HFFc6 (cell line): Measurements from ENCODE around the gene RAB8B. TPM values are rescaled to one million over a fixed set of nuclear protein-coding genes. Genes with fewer than 3 reads are reported as not detected.

Experiments
- DNase-seq: peaks from one replicate; pipeline ENCODE4 v3.0.0-alpha.2; 2018
- H3K27ac Mint-ChIP-seq: 2 replicates; pipeline ENCODE4 v1.8.0; 2020; ENCODE audit warnings: mild to moderate bottlenecking, mixed read lengths
- H3K27me3 Mint-ChIP-seq: 2 replicates; pipeline ENCODE4 v1.8.0; 2021; ENCODE audit warnings: mild to moderate bottlenecking, moderate library complexity, mixed read lengths; ENCODE audit not compliant: insufficient read depth
- H3K36me3 Mint-ChIP-seq: 2 replicates; pipeline ENCODE4 v1.8.0; 2021; ENCODE audit warnings: low read depth, mixed read lengths
- H3K4me1 Mint-ChIP-seq: 2 replicates; pipeline ENCODE4 v1.8.0; 2020; ENCODE audit warnings: low read depth, mixed read lengths
- H3K4me3 Mint-ChIP-seq: 2 replicates; pipeline ENCODE4 v1.8.0; 2020; ENCODE audit warnings: mild to moderate bottlenecking, moderate library complexity, mixed read lengths
- H3K9me3 Mint-ChIP-seq: 2 replicates; pipeline ENCODE4 v1.8.0; 2020; ENCODE audit warnings: mild to moderate bottlenecking, mixed read lengths
- total RNA-seq, 6 experiments: library from RNA; stranded (reverse); fragmentation: NEBNext Ultra II Directional; extraction: Animal tissue kit (Norgen Biotek cat#: 25700); gene quantifications; 2 replicates in 1 of 6; 3 replicates in 5 of 6; pipeline ENCODE4 v1.2.3, GENCODE V29; 2021
- TF ChIP-seq, protein P1 (sequence below): fragments of 200-600 bp; sonication (generic); IDR thresholded peaks from 2 replicates; pipeline ENCODE4 v1.5.0; 2021; ENCODE audit warnings: antibody characterized with exemption, mild to moderate bottlenecking

The RAB8B gene
- total RNA-seq, 6 experiments from 2014 or later = 24.7 to 38.4 (median 33.2) TPM

DNA sequence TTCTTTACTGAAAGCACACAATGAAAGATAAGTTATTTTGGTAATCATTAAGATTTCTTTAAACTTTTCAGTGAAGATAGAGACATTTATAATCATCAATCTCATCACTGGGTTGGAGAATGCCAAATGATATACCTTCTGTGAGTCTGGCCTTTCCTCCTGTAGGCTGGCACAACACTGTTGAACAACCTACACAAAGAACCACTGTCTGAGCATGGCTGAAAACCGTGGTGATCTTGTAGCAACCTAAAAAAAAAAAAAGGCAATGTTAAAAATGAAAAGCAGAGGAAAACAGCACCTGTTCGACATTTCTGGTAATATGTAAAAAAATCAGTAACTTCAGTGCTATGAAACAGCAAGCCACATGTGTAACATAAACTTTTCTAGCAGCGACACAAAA is 33.9 kb upstream of the RAB8B start:
- Mint-ChIP-seq H3K27me3 (peaks cover 5% of the 10 kb centered on the region), H3K36me3 (peaks cover 53% of the 10 kb centered on the region), H3K9me3 (no peaks in the 10 kb centered on the region), H3K27ac (peak overlapping the region; percentile 99), H3K4me3 (peak overlapping the region; percentile 100), H3K4me1 (peaks cover 39% of the 10 kb centered on the region)
- TF ChIP-seq, protein P1, sequence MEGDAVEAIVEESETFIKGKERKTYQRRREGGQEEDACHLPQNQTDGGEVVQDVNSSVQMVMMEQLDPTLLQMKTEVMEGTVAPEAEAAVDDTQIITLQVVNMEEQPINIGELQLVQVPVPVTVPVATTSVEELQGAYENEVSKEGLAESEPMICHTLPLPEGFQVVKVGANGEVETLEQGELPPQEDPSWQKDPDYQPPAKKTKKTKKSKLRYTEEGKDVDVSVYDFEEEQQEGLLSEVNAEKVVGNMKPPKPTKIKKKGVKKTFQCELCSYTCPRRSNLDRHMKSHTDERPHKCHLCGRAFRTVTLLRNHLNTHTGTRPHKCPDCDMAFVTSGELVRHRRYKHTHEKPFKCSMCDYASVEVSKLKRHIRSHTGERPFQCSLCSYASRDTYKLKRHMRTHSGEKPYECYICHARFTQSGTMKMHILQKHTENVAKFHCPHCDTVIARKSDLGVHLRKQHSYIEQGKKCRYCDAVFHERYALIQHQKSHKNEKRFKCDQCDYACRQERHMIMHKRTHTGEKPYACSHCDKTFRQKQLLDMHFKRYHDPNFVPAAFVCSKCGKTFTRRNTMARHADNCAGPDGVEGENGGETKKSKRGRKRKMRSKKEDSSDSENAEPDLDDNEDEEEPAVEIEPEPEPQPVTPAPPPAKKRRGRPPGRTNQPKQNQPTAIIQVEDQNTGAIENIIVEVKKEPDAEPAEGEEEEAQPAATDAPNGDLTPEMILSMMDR = no peak
- DNase-seq = no peak

DNA sequence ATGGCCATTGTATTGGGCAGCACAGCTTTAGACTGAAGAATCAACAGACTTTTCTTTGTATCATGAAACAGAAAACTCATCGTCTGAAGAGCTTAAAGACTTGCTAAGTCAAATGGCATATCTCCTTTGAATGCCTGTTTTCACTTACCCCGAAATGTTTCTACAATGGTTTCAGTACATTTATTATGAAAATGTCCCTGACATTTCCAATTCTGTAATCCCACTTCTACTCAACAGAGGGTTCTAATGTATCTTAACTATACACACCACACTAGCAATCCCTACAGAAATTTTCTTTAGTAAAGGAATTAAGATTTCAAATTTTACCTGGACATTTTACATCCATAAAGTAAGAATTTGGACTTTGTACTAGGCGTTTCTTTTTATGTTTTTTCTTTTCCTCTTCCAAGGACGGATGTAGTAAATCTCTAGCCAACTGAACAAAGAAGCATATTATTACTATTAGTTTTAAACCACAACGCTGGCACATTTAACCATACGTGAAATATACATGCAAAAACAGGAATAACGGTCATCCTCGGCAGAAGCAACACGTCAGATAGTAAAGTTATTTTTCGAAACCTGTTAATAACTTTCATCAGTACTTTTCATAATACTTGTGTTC is 33.2 kb upstream of the RAB8B start:
- no peak for DNase-seq
- peaks cover 39% of the 10 kb centered on the region for H3K4me1 Mint-ChIP-seq
- no peaks in the 10 kb centered on the region for H3K9me3 Mint-ChIP-seq
- TF ChIP-seq, protein P1 = 0 out of 2 replicates have a peak, but pooled peaks have one; percentile 15
- peak overlapping the region; percentile 100 for H3K4me3 Mint-ChIP-seq
- peak overlapping the region; percentile 99 for H3K27ac Mint-ChIP-seq
- peaks cover 50% of the 10 kb centered on the region for H3K36me3 Mint-ChIP-seq
- H3K27me3 Mint-ChIP-seq = peaks cover 5% of the 10 kb centered on the region; the same call in 1 of the 2 replicates

DNA sequence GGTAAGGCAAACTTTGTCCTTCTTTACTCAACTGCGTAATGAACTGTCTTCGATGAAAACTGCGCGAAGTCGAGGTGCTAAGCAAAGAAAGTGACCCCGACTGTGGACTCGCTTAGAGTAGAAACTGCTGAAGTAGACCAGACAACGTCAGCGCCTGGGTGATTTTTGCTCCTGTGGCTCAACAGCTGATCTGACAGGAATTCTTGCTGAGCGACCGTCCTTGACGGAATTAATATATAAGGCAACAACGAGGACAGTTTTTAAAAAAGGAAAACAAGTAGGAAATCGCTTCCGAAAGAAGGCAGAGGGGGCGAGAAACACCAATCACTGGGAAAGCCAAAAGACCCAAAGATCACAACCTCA is 32.7 kb upstream of the RAB8B start:
- peak; percentile 23 for DNase-seq
- TF ChIP-seq, protein P1 = no peak

DNA sequence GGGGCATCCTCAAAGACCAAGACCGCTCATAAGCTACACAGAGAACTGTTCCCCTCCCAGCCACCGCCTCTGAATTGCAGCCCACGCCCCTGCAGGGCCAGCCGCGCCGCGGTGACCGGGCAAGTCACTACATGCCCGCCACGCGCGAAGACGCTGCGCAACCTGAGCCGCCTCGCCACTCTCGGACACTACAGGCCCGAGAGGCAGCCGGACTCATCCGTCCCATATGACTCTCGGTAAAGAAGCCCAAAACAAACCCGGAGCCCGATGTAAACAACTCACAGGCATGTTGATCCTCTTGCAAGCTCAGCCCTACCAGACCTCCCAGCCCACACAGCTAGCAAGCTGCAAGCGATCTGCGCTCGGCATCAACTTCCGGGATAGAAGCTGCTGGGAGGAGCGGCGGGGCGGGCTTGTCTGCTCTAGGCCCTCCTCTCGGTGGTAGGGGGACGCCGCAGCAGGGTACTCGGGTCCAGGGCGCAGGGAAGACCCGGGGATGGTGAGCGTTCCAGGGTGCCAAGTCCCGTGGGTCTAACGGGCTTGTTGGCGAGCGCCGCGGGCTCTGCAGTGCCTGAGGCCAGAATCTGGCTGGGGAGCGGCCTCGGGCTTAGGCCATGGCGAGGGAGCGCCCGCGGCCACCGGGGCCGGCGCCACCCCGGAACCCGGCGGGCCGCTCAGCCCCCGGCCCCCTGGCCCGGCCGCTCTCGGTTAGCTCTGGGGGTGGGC is 32.1 kb upstream of the RAB8B start, which contains the start of gene RPS27L:
Gene RPS27L (minus strand): TSS at position 360 of the 726 bp plus-strand sequence. CDS start 72 bp downstream, at position 288.
- Mint-ChIP-seq H3K4me3 (peak within 1 kb of the TSS; percentile 100), H3K36me3 (peaks cover 42% of the 10 kb centered on the region), H3K9me3 (no peaks in the 10 kb centered on the region), H3K27ac (peak within 1 kb of the TSS; percentile 99), H3K27me3 (peaks cover 5% of the 10 kb centered on the region; the same call in 1 of the 2 replicates), H3K4me1 (peaks cover 34% of the 10 kb centered on the region)
- TF ChIP-seq, protein P1 = no peak
- DNase-seq = peak; percentile 86

More for the DNA sequence above, 32.7 kb upstream of the RAB8B start:
- peaks cover 35% of the 10 kb centered on the region for H3K4me1 Mint-ChIP-seq
- H3K36me3 Mint-ChIP-seq = peaks cover 45% of the 10 kb centered on the region
- H3K27ac Mint-ChIP-seq = peak overlapping the region; percentile 99
- no peaks in the 10 kb centered on the region for H3K9me3 Mint-ChIP-seq
- peak overlapping the region; percentile 100 for H3K4me3 Mint-ChIP-seq
- peaks cover 5% of the 10 kb centered on the region; the same call in 1 of the 2 replicates for H3K27me3 Mint-ChIP-seq

DNA sequence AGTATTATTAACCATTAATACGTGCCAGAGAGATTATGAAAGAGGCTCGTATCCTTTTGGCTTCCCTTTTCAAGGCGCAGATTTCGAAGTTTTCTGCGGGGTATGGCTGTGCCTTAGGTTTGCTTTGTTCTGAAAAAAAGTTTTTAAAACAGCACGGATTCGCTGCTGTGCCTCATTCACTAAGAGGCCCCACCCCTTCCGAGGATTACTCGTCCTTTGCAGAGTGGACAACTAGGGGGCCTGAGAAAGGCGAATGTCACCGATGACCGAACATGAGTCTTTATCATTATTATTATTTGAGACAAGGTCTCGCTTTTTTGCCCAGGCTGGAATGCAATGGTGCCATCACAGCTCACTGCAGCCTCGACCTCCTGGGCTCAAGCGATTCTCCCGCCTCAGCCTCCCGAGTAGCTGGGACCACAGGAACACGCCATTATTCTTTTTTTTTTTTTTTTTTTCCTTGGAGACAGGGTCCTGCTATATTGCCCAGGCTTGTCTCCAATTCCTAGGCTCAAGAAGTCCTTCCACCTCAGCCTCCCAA is 31.4 kb upstream of the RAB8B start:
- peaks cover 30% of the 10 kb centered on the region for H3K4me1 Mint-ChIP-seq
- DNase-seq = peak; percentile 87
- peak overlapping the region; percentile 99 for H3K27ac Mint-ChIP-seq
- peak overlapping the region; percentile 100 for H3K4me3 Mint-ChIP-seq
- peaks cover 37% of the 10 kb centered on the region for H3K36me3 Mint-ChIP-seq
- H3K27me3 Mint-ChIP-seq = peaks cover 5% of the 10 kb centered on the region; the same call in 1 of the 2 replicates
- TF ChIP-seq, protein P1 = peak; percentile 38; the same call in 1 of the 2 replicates
- no peaks in the 10 kb centered on the region for H3K9me3 Mint-ChIP-seq
